IPS-18c (cell line): Measurements from ENCODE around the gene OR5L2.
"Not testable (repeated sequence)": the region's sequence is repeated elsewhere in the genome, so short reads cannot be mapped to it uniquely, and the experiment has no call there.

Source experiments
- H3K4me3 ChIP-seq: 2 replicates; pipeline ENCODE4 v1.7.0; 2013; ENCODE audit warnings: low read depth, mild to moderate bottlenecking, low read length, moderate library complexity; ENCODE audit not compliant: insufficient read depth
- H3K9me3 ChIP-seq: one replicate; pipeline ENCODE4 v1.6.1; 2013; ENCODE audit warnings: mild to moderate bottlenecking, low read length, moderate library complexity; ENCODE audit not compliant: control insufficient read depth, insufficient read depth

Gene OR5L2

GRCh38 chr11:55826919-55827318, at the start of gene OR5L2:
OR5L2 (plus strand) TSS chr11:55827219; CDS start chr11:55827219, 0 bp downstream.
- Histone ChIP-seq H3K4me3 (no peak within 1 kb of the TSS; the same call in 1 of the 2 replicates), H3K9me3 (peaks cover 9% of the 10 kb centered on the region)

GRCh38 chr11:55791606-55792005, 35.4 kb upstream of the OR5L2 start:
- H3K9me3 ChIP-seq: peaks cover 16% of the 10 kb centered on the region
- H3K4me3 ChIP-seq: no peak overlapping the region

GRCh38 chr11:55793321-55793720, 33.7 kb upstream of the OR5L2 start:
- no peak overlapping the region for H3K4me3 ChIP-seq
- H3K9me3 ChIP-seq: peaks cover 10% of the 10 kb centered on the region

- peaks cover 8% of the 10 kb centered on the region for H3K9me3 ChIP-seq
- no peak within 1 kb of the TSS for H3K4me3 ChIP-seq
Observed at GRCh38 chr11:55795256-55795655, 31.8 kb upstream of the OR5L2 start, which contains the start of gene OR5D14. OR5D14 (plus strand) TSS chr11:55795556; CDS start chr11:55795556, 0 bp downstream.

- peaks cover 4% of the 10 kb centered on the region for H3K9me3 ChIP-seq
- no peak overlapping the region for H3K4me3 ChIP-seq
Observed at GRCh38 chr11:55806248-55806647, 20.8 kb upstream of the OR5L2 start.

GRCh38 chr11:55811067-55811466, 16.0 kb upstream of the OR5L2 start, which contains the start of gene OR5L1:
OR5L1 (plus strand) TSS chr11:55811367; CDS start chr11:55811467, 100 bp downstream.
- Histone ChIP-seq H3K4me3 (no peak within 1 kb of the TSS), H3K9me3 (peaks cover 13% of the 10 kb centered on the region)

GRCh38 chr11:55819330-55819729, 7.7 kb upstream of the OR5L2 start, which contains the start of gene OR5D18:
OR5D18 (plus strand) TSS chr11:55819630; CDS start chr11:55819630, 0 bp downstream.
- H3K4me3 ChIP-seq: no peak within 1 kb of the TSS; the same call in 1 of the 2 replicates
- peaks cover 19% of the 10 kb centered on the region for H3K9me3 ChIP-seq

GRCh38 chr11:55838452-55838851, 11.4 kb downstream of the OR5L2 start, which contains the start of gene OR5D16:
OR5D16 (plus strand) TSS chr11:55838752; CDS start chr11:55838752, 0 bp downstream.
- H3K4me3 ChIP-seq: no peak within 1 kb of the TSS
- peaks cover 7% of the 10 kb centered on the region for H3K9me3 ChIP-seq

- Histone ChIP-seq H3K9me3 (no peaks in the 10 kb centered on the region), H3K4me3 (no peak overlapping the region)
Observed at GRCh38 chr11:55847453-55847852, 20.4 kb downstream of the OR5L2 start.

GRCh38 chr11:55849037-55849436, 22.0 kb downstream of the OR5L2 start:
- Histone ChIP-seq H3K4me3 (no peak overlapping the region), H3K9me3 (no peaks in the 10 kb centered on the region)

GRCh38 chr11:55852141-55852540, 25.1 kb downstream of the OR5L2 start:
- Histone ChIP-seq H3K4me3 (no peak overlapping the region), H3K9me3 (peaks cover 3% of the 10 kb centered on the region)

- Histone ChIP-seq H3K9me3 (peaks cover 4% of the 10 kb centered on the region), H3K4me3 (no peak overlapping the region)
Observed at GRCh38 chr11:55854704-55855103, 27.7 kb downstream of the OR5L2 start.

- not testable (repeated sequence) for H3K4me3 ChIP-seq, H3K9me3 ChIP-seq
Observed at GRCh38 chr11:55867354-55867753, 40.3 kb downstream of the OR5L2 start.

- H3K9me3 ChIP-seq, H3K4me3 ChIP-seq: not testable (repeated sequence)
Observed at GRCh38 chr11:55872731-55873130, 45.7 kb downstream of the OR5L2 start.

- not testable (repeated sequence) for H3K9me3 ChIP-seq, H3K4me3 ChIP-seq
Observed at GRCh38 chr11:55873146-55873545, 46.1 kb downstream of the OR5L2 start.
